ENCODE data around the gene GRAMD1C. TPM values are rescaled to one million over a fixed set of nuclear protein-coding genes. Genes with fewer than 3 reads are reported as not detected.

Gene GRAMD1C
- total and polyA plus RNA-seq, 7 donors = 0.20 to 0.81 (median 0.53) TPM

- TF ChIP-seq CTCF (IDR thresholded peaks at IDR 0.05) = no peak
- WGBS, 3 donors = 34 to 50% (median 38%) methylated on average over 8 of the region's 8 CpGs
- Histone ChIP-seq H3K36me3 (ENCODE audit: insufficient read depth in 1 of 2, low read depth in 1 of 2) (peaks cover 0 to 8% of the 10 kb centered on the region in 2 donors), H3K9me3 (no peaks in the 10 kb centered on the region), H3K27ac (no peak overlapping the region), H3K4me3 (no peak overlapping the region), H3K27me3 (ENCODE audit: insufficient read depth in 3 of 3, low read length in 2 of 3) (no peaks in the 10 kb centered on the region), H3K4me1 (no peaks in the 10 kb centered on the region)
- intact Hi-C loops (cut with DNase I) = no loop called here
- ATAC-seq (peak in 1 of 4 donors; percentile 37), DNase-seq (no peak)
Observed at GRCh38 chr3:113954091-113954685, 115.6 kb downstream of the GRAMD1C start.

- intact Hi-C loops (cut with DNase I) = no loop called here
- 92 to 97% (median 94%) methylated on average over 3 of the region's 3 CpGs for WGBS, 3 donors
- H3K4me1 ChIP-seq = no peaks in the 10 kb centered on the region
- TF ChIP-seq CTCF (IDR thresholded peaks at IDR 0.05) = no peak
- H3K9me3 ChIP-seq = no peaks in the 10 kb centered on the region
- ATAC-seq (no peak), DNase-seq (no peak)
- H3K36me3 ChIP-seq (ENCODE audit: insufficient read depth in 1 of 2, low read depth in 1 of 2) = peaks cover 0 to 2% of the 10 kb centered on the region in 2 donors
- no peak overlapping the region for H3K4me3 ChIP-seq
- no peaks in the 10 kb centered on the region for H3K27me3 ChIP-seq (ENCODE audit: insufficient read depth in 3 of 3, low read length in 2 of 3)
- H3K27ac ChIP-seq = no peak overlapping the region
Observed at GRCh38 chr3:113963879-113964278, 125.3 kb downstream of the GRAMD1C start.

- 62 to 74% (median 68%) methylated on average over 2 of the region's 2 CpGs for WGBS, 3 donors
- H3K4me1 ChIP-seq = no peaks in the 10 kb centered on the region
- peak overlapping the region; percentile 16 for H3K27ac ChIP-seq
- no peak overlapping the region for H3K4me3 ChIP-seq
- no peaks in the 10 kb centered on the region for H3K27me3 ChIP-seq (ENCODE audit: insufficient read depth in 3 of 3, low read length in 2 of 3)
- no peak for ATAC-seq
- intact Hi-C loops (cut with DNase I) = no loop called here
- H3K36me3 ChIP-seq (ENCODE audit: insufficient read depth in 1 of 2, low read depth in 1 of 2) = no peaks in the 10 kb centered on the region
- DNase-seq = no peak
- TF ChIP-seq CTCF (IDR thresholded peaks at IDR 0.05) = peak; percentile 7
- no peaks in the 10 kb centered on the region for H3K9me3 ChIP-seq
Observed at GRCh38 chr3:113966172-113966571, 127.6 kb downstream of the GRAMD1C start.

- no peaks in the 10 kb centered on the region for H3K36me3 ChIP-seq (ENCODE audit: insufficient read depth in 1 of 2, low read depth in 1 of 2)
- DNase-seq = no peak
- peaks cover under 1% of the 10 kb centered on the region for H3K9me3 ChIP-seq
- peak; percentile 76 to 94 (median 89) for ATAC-seq
- intact Hi-C loops (cut with DNase I) = no loop called here
- no peaks in the 10 kb centered on the region for H3K27me3 ChIP-seq (ENCODE audit: insufficient read depth in 3 of 3, low read length in 2 of 3)
- no peaks in the 10 kb centered on the region for H3K4me1 ChIP-seq
- H3K27ac ChIP-seq = peak overlapping the region; percentile 40
- no peak for TF ChIP-seq CTCF (IDR thresholded peaks at IDR 0.05)
- 18 to 30% (median 22%) methylated on average over 2 of the region's 2 CpGs for WGBS, 3 donors
- no peak overlapping the region for H3K4me3 ChIP-seq
Observed at GRCh38 chr3:113968986-113969385, 130.4 kb downstream of the GRAMD1C start.

GRCh38 chr3:113977822-113978221, 139.2 kb downstream of the GRAMD1C start:
- WGBS, 3 donors = 90 to 92% (median 90%) methylated on average over 4 of the region's 4 CpGs
- no peak overlapping the region for H3K4me3 ChIP-seq
- no peaks in the 10 kb centered on the region for H3K36me3 ChIP-seq (ENCODE audit: insufficient read depth in 1 of 2, low read depth in 1 of 2)
- H3K27ac ChIP-seq = no peak overlapping the region
- no peaks in the 10 kb centered on the region for H3K4me1 ChIP-seq
- H3K27me3 ChIP-seq (ENCODE audit: insufficient read depth in 3 of 3, low read length in 2 of 3) = no peaks in the 10 kb centered on the region
- TF ChIP-seq CTCF (IDR thresholded peaks at IDR 0.05) = no peak
- DNase-seq (no peak), ATAC-seq (no peak)
- intact Hi-C loops (cut with DNase I) = no loop called here
- peaks cover 6% of the 10 kb centered on the region for H3K9me3 ChIP-seq
